ENCODE results near the gene BATF2. TPM values are rescaled to one million over a fixed set of nuclear protein-coding genes. Genes with fewer than 3 reads are reported as not detected.
A peak's percentile ranks its signal among the peaks of the same experiment; 100 is the strongest.

BATF2 gene
- 0.63 TPM for polyA plus RNA-seq (2013, experiment 1 of 2)
- 0.35 TPM for polyA plus RNA-seq (2013, experiment 2 of 2)

- no peaks in the 10 kb centered on the region for H3K4me1 ChIP-seq (ENCODE audit: control insufficient read depth, insufficient read depth, low read length, poor library complexity, severe bottlenecking)
- H3K36me3 ChIP-seq (ENCODE audit: control insufficient read depth, insufficient read depth, low read length), result no peaks in the 10 kb centered on the region
- no peak within 1 kb of the TSS for H3K27ac ChIP-seq (ENCODE audit: low read depth, low read length, severe bottlenecking)
- no peak within 1 kb of the TSS for H3K4me3 ChIP-seq (ENCODE audit: extremely low read depth, insufficient read depth, low read length, poor library complexity, severe bottlenecking)
- H3K9me3 ChIP-seq (ENCODE audit: control insufficient read depth, low read length), result no peaks in the 10 kb centered on the region
- WGBS, 2 experiments (ENCODE audit: insufficient coverage in 2 of 2), result 35 to 37% methylated on average over 6 to 7 of the region's 9 CpGs
Observed at GRCh38 chr11:64996710-64997380, at the start of gene BATF2. Gene BATF2 (minus strand): TSS chr11:64996971. CDS start chr11:64996914, 57 bp downstream.

GRCh38 chr11:65045728-65046127, 49.0 kb upstream of the BATF2 start:
- no peaks in the 10 kb centered on the region for H3K9me3 ChIP-seq (ENCODE audit: control insufficient read depth, low read length)
- H3K4me3 ChIP-seq (ENCODE audit: extremely low read depth, insufficient read depth, low read length, poor library complexity, severe bottlenecking), result no peak overlapping the region
- WGBS, 2 experiments (ENCODE audit: insufficient coverage in 2 of 2), result 96 to 97% methylated on average over 7 of the region's 7 CpGs
- no peak overlapping the region for H3K27ac ChIP-seq (ENCODE audit: low read depth, low read length, severe bottlenecking)
- peaks cover 24% of the 10 kb centered on the region for H3K36me3 ChIP-seq (ENCODE audit: control insufficient read depth, insufficient read depth, low read length)
- H3K4me1 ChIP-seq (ENCODE audit: control insufficient read depth, insufficient read depth, low read length, poor library complexity, severe bottlenecking), result peaks cover 11% of the 10 kb centered on the region

- Histone ChIP-seq H3K36me3 (ENCODE audit: control insufficient read depth, insufficient read depth, low read length) (peaks cover 24% of the 10 kb centered on the region), H3K27ac (ENCODE audit: low read depth, low read length, severe bottlenecking) (no peak overlapping the region), H3K4me3 (ENCODE audit: extremely low read depth, insufficient read depth, low read length, poor library complexity, severe bottlenecking) (no peak overlapping the region), H3K9me3 (ENCODE audit: control insufficient read depth, low read length) (no peaks in the 10 kb centered on the region), H3K4me1 (ENCODE audit: control insufficient read depth, insufficient read depth, low read length, poor library complexity, severe bottlenecking) (peaks cover 11% of the 10 kb centered on the region)
- 94 to 96% methylated on average over 5 of the region's 5 CpGs for WGBS, 2 experiments (ENCODE audit: insufficient coverage in 2 of 2)
Observed at GRCh38 chr11:65045061-65045460, 48.3 kb upstream of the BATF2 start.

GRCh38 chr11:65043881-65044501, 47.2 kb upstream of the BATF2 start:
- 96 to 97% methylated on average over 20 to 23 of the region's 23 CpGs for WGBS, 2 experiments (ENCODE audit: insufficient coverage in 2 of 2)
- no peaks in the 10 kb centered on the region for H3K9me3 ChIP-seq (ENCODE audit: control insufficient read depth, low read length)
- no peak overlapping the region for H3K27ac ChIP-seq (ENCODE audit: low read depth, low read length, severe bottlenecking)
- peaks cover 29% of the 10 kb centered on the region for H3K36me3 ChIP-seq (ENCODE audit: control insufficient read depth, insufficient read depth, low read length)
- H3K4me1 ChIP-seq (ENCODE audit: control insufficient read depth, insufficient read depth, low read length, poor library complexity, severe bottlenecking), result peaks cover 11% of the 10 kb centered on the region
- no peak overlapping the region for H3K4me3 ChIP-seq (ENCODE audit: extremely low read depth, insufficient read depth, low read length, poor library complexity, severe bottlenecking)

- no peak overlapping the region for H3K4me3 ChIP-seq (ENCODE audit: extremely low read depth, insufficient read depth, low read length, poor library complexity, severe bottlenecking)
- H3K9me3 ChIP-seq (ENCODE audit: control insufficient read depth, low read length), result no peaks in the 10 kb centered on the region
- WGBS, 2 experiments (ENCODE audit: insufficient coverage in 2 of 2), result 91 to 100% methylated on average over 5 to 6 of the region's 6 CpGs
- H3K4me1 ChIP-seq (ENCODE audit: control insufficient read depth, insufficient read depth, low read length, poor library complexity, severe bottlenecking), result peaks cover 11% of the 10 kb centered on the region
- no peak overlapping the region for H3K27ac ChIP-seq (ENCODE audit: low read depth, low read length, severe bottlenecking)
- H3K36me3 ChIP-seq (ENCODE audit: control insufficient read depth, insufficient read depth, low read length), result peaks cover 37% of the 10 kb centered on the region
Observed at GRCh38 chr11:65042891-65043290, 46.1 kb upstream of the BATF2 start.

GRCh38 chr11:65040847-65041622, 44.3 kb upstream of the BATF2 start, which contains the start of gene SAC3D1:
Gene SAC3D1 (plus strand): TSS chr11:65041210. CDS start chr11:65041293, 83 bp downstream.
- H3K4me3 ChIP-seq (ENCODE audit: extremely low read depth, insufficient read depth, low read length, poor library complexity, severe bottlenecking), result peak within 1 kb of the TSS; percentile 77
- 0% methylated on average over 84 to 86 of the region's 91 CpGs for WGBS, 2 experiments (ENCODE audit: insufficient coverage in 2 of 2)
- peaks cover 36% of the 10 kb centered on the region for H3K36me3 ChIP-seq (ENCODE audit: control insufficient read depth, insufficient read depth, low read length)
- peaks cover 11% of the 10 kb centered on the region for H3K4me1 ChIP-seq (ENCODE audit: control insufficient read depth, insufficient read depth, low read length, poor library complexity, severe bottlenecking)
- peak within 1 kb of the TSS; percentile 91 for H3K27ac ChIP-seq (ENCODE audit: low read depth, low read length, severe bottlenecking)
- no peaks in the 10 kb centered on the region for H3K9me3 ChIP-seq (ENCODE audit: control insufficient read depth, low read length)

- 0 to 24% methylated on average over 4 to 7 of the region's 7 CpGs for WGBS, 2 experiments (ENCODE audit: insufficient coverage in 2 of 2)
- H3K4me1 ChIP-seq (ENCODE audit: control insufficient read depth, insufficient read depth, low read length, poor library complexity, severe bottlenecking), result peaks cover 11% of the 10 kb centered on the region
- peak overlapping the region; percentile 77 for H3K4me3 ChIP-seq (ENCODE audit: extremely low read depth, insufficient read depth, low read length, poor library complexity, severe bottlenecking)
- H3K9me3 ChIP-seq (ENCODE audit: control insufficient read depth, low read length), result no peaks in the 10 kb centered on the region
- peak overlapping the region; percentile 91 for H3K27ac ChIP-seq (ENCODE audit: low read depth, low read length, severe bottlenecking)
- H3K36me3 ChIP-seq (ENCODE audit: control insufficient read depth, insufficient read depth, low read length), result peaks cover 36% of the 10 kb centered on the region
Observed at GRCh38 chr11:65040520-65040846, 43.7 kb upstream of the BATF2 start.

- Histone ChIP-seq H3K4me1 (ENCODE audit: control insufficient read depth, insufficient read depth, low read length, poor library complexity, severe bottlenecking) (no peaks in the 10 kb centered on the region), H3K27ac (ENCODE audit: low read depth, low read length, severe bottlenecking) (no peak overlapping the region), H3K4me3 (ENCODE audit: extremely low read depth, insufficient read depth, low read length, poor library complexity, severe bottlenecking) (no peak overlapping the region), H3K36me3 (ENCODE audit: control insufficient read depth, insufficient read depth, low read length) (peaks cover 43% of the 10 kb centered on the region), H3K9me3 (ENCODE audit: control insufficient read depth, low read length) (no peaks in the 10 kb centered on the region)
- WGBS, 2 experiments (ENCODE audit: insufficient coverage in 2 of 2), result 100% methylated on average over 3 of the region's 6 CpGs
Observed at GRCh38 chr11:65036931-65037330, 40.2 kb upstream of the BATF2 start.

GRCh38 chr11:65035579-65035978, 38.8 kb upstream of the BATF2 start:
- Histone ChIP-seq H3K27ac (ENCODE audit: low read depth, low read length, severe bottlenecking) (no peak overlapping the region), H3K4me1 (ENCODE audit: control insufficient read depth, insufficient read depth, low read length, poor library complexity, severe bottlenecking) (no peaks in the 10 kb centered on the region), H3K4me3 (ENCODE audit: extremely low read depth, insufficient read depth, low read length, poor library complexity, severe bottlenecking) (no peak overlapping the region), H3K9me3 (ENCODE audit: control insufficient read depth, low read length) (no peaks in the 10 kb centered on the region), H3K36me3 (ENCODE audit: control insufficient read depth, insufficient read depth, low read length) (peaks cover 45% of the 10 kb centered on the region)
- 85 to 91% methylated on average over 11 of the region's 11 CpGs for WGBS, 2 experiments (ENCODE audit: insufficient coverage in 2 of 2)

- 100% methylated on average over 1 to 2 of the region's 2 CpGs for WGBS, 2 experiments (ENCODE audit: insufficient coverage in 2 of 2)
- H3K36me3 ChIP-seq (ENCODE audit: control insufficient read depth, insufficient read depth, low read length), result peaks cover 43% of the 10 kb centered on the region
Observed at GRCh38 chr11:65034423-65034822, 37.7 kb upstream of the BATF2 start.

More at GRCh38 chr11:65034423-65034822, 37.7 kb upstream of the BATF2 start:
- Histone ChIP-seq H3K9me3 (ENCODE audit: control insufficient read depth, low read length) (no peaks in the 10 kb centered on the region), H3K4me1 (ENCODE audit: control insufficient read depth, insufficient read depth, low read length, poor library complexity, severe bottlenecking) (no peaks in the 10 kb centered on the region), H3K4me3 (ENCODE audit: extremely low read depth, insufficient read depth, low read length, poor library complexity, severe bottlenecking) (no peak overlapping the region), H3K27ac (ENCODE audit: low read depth, low read length, severe bottlenecking) (no peak overlapping the region)
